ENCODE results near the gene C1QTNF5.
"Not testable (repeated sequence)": the region's sequence is repeated elsewhere in the genome, so short reads cannot be mapped to it uniquely, and the experiment has no call there.

C1QTNF5 gene, protein sequence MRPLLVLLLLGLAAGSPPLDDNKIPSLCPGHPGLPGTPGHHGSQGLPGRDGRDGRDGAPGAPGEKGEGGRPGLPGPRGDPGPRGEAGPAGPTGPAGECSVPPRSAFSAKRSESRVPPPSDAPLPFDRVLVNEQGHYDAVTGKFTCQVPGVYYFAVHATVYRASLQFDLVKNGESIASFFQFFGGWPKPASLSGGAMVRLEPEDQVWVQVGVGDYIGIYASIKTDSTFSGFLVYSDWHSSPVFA

DNA sequence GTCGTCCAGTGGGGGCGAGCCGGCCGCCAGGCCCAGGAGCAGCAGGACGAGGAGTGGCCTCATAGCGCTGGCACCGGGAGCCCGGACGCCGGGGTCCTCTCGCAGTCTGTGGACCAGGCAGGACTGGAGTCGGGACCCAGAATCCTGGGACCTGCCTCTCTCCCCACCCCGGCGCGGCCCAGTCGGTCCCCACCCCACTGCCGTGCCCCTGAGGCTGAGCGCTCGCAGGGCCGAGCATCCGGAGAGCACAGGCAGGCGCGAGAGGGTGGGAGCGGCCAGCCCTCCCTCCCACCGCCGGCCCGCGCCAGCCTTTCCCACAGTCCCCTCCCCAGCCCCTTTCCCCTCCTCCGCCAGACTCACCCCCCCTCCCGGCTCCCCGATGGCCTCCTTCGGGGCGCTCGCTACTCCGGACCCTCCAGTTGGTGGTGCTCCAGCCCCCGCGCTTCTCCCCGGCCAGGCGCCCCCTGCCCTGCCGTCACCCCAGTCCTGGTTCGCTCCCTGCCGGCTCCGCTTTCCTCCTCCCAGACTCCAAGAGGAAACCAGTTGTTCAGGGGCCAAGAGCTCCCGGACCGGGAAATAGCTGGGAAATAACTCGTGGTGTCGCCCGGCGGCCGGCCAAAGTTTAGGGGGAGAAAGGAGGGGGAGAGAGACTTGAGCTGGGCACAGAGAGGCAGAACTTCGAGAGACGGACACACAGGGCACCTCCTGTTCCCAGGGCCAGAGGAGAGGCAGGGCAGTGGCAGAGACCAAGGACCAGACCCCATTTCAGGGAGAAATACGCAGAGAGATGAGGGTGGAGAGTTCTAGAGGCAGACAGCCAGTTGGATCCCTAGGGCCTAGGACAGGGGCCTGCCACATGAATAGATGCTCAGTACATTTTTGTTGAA, at the start of gene C1QTNF5:
Gene C1QTNF5, minus strand, starts transcription at position 549 of the 887 bp plus-strand sequence. Its CDS starts 486 bp downstream, at position 63.
- no peak for DNase-seq

DNA sequence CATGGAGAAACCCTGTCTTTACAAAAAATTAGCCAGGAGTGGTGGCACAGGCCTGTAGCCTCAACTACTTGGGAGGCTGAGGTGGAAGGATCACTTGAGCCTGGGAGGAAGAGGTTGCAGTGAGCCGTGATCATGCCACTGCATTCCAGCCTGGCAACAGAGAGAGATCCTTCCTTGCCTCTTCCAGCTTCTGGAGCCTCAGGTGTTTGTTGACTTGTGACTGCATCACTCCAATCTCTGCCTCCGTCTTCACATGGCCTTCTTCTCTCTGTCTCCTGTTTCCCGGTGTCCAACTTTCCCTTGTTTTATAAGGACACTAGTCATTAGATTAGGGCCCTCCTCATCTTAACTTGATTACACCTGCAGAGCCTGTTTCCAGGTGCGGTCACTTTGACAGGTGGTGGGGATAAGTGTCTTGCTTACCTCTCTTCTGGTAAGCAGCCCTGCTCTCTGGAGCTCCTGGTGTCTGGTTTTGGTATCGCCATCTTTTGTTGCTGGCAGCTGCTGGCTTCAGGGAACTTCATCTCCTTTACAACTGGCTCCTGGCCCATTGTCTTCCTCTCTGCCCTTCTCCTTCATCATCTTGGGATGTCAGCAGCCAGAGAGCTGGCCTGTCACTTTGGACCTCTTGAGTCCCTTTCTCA, 49.0 kb upstream of the C1QTNF5 start:
- DNase-seq = peak; percentile 13

DNA sequence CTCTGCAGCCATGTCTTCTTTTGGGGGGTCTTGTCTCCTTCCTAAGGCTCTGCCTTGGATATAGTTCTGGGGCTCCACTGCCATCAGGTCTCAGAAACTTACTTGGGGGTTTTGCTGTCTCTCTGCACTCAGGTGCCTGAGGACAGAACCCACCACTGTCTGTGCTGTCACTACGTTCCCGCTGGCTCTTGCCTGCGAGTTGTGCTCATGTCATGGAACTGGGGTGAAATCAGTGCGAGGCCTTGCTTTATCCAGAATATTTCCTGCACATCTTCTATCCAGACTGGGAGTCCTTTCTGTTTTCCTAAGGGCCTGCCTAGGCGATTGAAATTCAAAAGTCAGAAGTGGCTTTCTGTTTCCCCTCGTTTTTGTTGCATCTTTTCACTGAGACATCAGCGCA, 47.4 kb upstream of the C1QTNF5 start:
- no peak for DNase-seq

DNA sequence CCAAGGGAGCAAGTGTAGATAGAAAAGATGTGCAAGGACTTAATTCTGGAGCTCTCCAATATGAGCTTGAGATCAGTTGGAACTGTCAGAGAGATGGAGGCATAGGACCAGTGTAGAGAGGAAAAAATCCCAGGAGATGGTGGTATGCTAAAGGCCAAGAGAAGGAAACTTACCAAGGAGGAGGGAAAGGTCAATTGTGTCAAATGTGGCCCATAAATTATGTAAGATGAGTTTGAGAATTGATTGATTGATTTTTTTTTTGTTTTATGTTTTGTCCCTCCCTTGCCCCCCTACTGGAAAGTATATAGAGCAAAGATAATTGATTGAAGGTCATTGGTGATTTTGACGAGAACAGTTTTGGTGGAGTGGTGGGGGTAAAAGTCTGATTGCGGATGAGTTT, 43.6 kb upstream of the C1QTNF5 start:
- DNase-seq = no peak

DNA sequence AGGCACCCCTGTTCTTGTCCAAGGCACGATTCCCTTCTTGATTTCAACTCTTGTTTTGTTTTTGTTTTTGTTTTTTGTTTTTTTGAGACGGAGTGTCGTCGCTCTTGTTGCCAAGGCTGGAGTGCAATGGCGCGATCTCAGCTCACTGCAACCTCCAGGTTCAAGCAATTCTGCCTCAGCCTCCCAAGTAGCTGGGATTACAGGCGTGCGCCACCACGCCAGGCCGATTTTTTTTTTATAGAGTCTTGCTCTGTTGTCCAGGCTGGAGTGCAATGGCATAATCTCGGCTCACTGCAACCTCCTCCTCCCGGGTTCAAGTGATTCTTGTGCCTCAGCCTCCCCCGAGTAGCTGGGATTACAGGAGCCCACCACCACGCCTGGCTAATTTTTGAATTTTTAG, 41.8 kb upstream of the C1QTNF5 start:
- DNase-seq = not testable (repeated sequence)

DNA sequence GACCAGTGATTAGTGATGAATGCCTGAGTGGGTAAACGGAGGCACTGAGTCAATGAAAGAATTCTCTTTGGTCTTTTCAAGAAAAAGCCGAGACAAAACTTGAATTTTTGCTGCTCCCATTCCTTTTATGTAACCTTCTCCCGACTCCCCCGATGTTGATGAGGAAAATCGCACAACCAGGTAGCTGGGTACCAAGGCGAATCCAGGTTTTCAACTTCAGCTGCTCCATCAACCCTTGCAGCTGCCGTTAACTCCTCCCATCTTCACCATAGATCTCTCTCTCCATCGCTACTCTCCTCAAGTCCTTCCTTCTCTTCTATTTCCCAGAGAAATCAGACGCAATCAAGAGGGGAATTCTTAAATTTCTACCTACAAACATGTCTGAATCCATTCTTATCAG, 41.4 kb upstream of the C1QTNF5 start:
- no peak for DNase-seq

GRCh38 chr11:119381181-119381988, 40.7 kb upstream of the C1QTNF5 start, which contains the start of gene USP2:
USP2 (minus strand) TSS chr11:119381690; CDS start chr11:119373480, 8,210 bp downstream.
- DNase-seq = peak; percentile 98

DNA sequence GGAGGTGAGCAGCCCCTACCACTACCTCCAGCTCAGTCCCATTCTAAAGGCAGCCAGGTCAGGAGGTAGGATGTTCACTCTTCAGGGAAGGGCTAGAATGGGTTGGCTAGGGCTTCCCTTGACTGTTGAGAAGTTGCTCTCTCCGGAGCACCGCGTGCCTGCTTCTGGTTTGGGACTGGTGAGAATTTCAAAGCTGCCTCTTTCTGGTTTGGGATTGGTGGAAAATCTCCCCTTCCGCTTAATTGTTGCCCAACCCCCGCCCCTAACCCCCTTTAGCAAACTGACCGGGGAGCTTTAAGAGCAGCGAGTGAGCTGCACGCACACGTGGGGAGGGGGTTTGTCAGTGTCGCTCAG, 40.1 kb upstream of the C1QTNF5 start:
- no peak for DNase-seq

DNA sequence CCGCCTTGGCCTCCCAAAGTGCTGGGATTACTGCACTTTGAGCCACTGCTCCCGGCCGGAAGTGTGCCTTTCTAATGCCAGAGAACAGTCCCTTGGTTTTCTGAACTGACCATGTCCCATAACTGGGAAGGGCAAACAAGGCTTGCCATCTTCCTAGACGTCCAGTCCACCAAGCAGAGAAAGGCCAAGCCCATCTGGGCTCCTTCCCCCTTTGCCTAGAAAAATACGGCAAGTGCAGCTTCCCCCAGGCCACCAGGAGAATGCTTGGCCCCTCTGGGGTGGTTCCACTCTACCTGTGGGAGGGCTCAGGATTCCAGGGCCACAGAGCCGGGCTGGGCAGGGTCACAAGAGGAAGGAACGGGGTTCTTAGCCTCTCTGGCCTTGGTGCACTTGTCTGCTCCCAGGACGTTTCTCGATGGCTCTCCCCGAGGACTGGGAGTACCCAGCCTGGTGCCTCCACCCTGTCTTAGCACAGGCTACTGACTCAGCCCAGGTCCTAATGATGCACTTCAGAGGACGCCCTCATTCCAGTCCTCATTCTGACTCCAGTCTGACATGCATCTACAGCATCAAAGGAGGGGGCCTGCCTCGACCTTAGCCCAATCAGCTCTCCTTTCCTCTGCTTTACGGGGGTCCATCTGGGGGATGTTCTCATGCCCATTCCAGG, 39.6 kb upstream of the C1QTNF5 start:
- no peak for DNase-seq

GRCh38 chr11:119378851-119379465, 38.3 kb upstream of the C1QTNF5 start:
- DNase-seq = no peak

DNA sequence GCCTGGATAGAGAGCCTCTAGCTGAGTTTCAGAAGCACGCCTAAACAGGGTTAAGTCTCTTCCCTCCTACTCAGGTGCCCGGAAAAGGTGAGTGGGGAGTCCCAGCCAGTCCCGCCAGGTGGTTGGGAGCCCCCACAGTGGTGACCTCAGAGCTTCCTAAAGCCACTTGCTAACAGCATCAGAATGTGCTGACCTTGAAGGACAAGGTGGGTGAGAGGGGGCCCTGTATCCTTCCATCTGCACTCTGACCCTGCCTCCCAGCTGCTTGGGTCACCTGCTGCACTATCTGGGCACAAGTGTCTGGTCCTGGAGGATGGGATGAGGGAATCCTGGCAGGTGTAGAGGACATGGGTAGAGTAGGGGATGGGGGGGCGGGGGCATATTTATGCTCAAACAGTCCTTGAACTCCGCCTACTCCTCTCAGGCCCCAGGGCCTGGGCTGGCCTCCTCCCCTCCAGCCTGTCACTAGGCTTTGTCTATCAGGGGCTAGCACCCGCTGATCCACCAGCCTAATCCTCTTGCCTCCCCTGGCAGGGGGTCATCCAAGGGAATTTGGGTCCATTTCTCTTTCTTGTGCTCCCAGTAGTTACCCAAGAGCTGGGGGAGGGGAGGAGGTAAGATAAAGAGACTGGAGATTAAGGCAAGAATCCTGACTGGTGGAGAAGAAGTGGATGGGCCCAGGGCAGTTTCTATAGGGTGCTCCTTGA, 37.4 kb upstream of the C1QTNF5 start:
- DNase-seq = no peak

GRCh38 chr11:119377112-119377901, 36.6 kb upstream of the C1QTNF5 start:
- no peak for DNase-seq

DNA sequence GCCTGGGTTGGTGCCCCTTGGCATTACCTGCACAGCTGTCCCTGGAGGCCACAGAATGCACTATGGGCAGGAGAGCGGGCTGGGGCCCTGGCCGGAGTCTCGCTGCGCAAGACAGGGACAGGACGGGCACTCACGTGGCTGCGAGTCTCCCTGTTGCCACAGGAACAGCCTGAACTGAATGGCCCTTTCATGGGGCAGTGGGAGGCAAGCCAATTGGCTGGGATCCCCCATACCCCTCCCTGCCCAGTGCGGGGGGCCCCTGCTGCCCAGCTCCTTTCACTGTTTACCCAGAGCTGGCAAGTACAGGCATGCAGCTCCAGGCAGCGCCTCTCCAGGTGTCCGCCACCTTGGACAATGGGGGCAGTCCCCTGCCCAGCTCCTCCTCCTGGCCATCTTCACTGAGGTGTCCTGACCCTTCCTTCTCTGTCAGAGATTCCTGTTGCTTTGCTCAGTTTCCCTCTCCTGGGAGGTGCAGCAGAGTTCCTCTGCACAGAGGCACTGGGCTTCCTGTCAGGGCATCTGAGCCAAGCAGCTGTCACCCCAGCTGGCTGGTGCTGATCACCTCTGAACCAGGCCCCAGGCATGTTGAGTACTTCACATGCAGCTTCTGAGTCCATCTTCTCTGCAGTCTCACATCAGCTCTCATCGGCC, 35.6 kb upstream of the C1QTNF5 start:
- DNase-seq = no peak

- no peak for DNase-seq
These were observed 34.9 kb upstream of the C1QTNF5 start for GRCh38 chr11:119375337-119376196.

- DNase-seq = no peak
These were observed 34.1 kb upstream of the C1QTNF5 start for GRCh38 chr11:119374632-119375336.

DNA sequence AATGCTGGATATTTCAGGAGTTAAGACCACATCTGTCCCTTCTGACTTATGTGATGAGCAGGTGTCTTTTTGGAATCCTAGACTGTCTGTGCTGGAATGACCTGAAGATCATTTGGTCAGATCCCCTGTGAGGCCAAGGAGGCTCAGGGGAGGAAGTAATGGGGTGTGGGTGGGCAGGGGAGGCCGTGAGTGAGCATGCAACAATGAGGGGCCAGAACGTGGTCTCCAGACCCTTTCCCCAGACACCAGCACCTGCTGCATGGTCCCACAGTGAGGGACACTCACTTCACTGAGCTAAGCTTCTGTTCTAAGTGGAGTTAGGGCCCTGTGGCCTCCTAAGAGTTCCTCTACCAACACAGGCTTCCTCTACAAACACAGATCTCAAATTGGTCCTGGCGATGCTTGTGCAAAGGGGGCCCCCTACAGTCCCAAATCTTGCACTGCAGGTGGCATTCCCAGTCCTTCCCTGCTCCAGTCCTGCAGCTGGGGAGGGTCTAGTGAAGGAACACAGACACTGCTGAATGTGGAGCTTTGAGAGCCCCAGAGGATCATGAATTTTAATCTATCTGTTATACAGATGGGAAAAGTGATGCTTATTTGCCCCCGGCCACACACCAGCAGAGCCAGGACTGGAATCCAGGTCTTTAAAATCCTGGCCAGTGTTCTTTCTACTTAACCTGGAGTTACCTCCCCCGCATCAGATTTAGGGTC, 33.4 kb upstream of the C1QTNF5 start:
- peak; percentile 31 for DNase-seq
